ENCODE results near the gene LAMA3. TPM values are rescaled to one million over a fixed set of nuclear protein-coding genes. Genes with fewer than 3 reads are reported as not detected.

LAMA3 gene
- total RNA-seq, 1 donor from 2014 or later: 9.4 TPM

GRCh38 chr18:23809415-23809814 is 120.2 kb downstream of the LAMA3 start:
- Mint-ChIP-seq H3K36me3 (no peaks in the 10 kb centered on the region), H3K4me3 (no peak overlapping the region), H3K27me3 (peaks cover 16% of the 10 kb centered on the region), H3K4me1 (ENCODE audit: unreplicated experiment) (no peaks in the 10 kb centered on the region), H3K27ac (no peak overlapping the region), H3K9me3 (no peaks in the 10 kb centered on the region)
- no peak for TF ChIP-seq CTCF (conservative IDR thresholded peaks at IDR 0.05)
- no peak for DNase-seq (ENCODE audit: extremely low spot score, unreplicated experiment)

- TF ChIP-seq CTCF (conservative IDR thresholded peaks at IDR 0.05): no peak
- no peak overlapping the region for H3K4me3 Mint-ChIP-seq
- H3K9me3 Mint-ChIP-seq: no peaks in the 10 kb centered on the region
- no peak for DNase-seq (ENCODE audit: extremely low spot score, unreplicated experiment)
- no peak overlapping the region for H3K27ac Mint-ChIP-seq
- H3K27me3 Mint-ChIP-seq: peaks cover 16% of the 10 kb centered on the region
- no peaks in the 10 kb centered on the region for H3K4me1 Mint-ChIP-seq (ENCODE audit: unreplicated experiment)
- H3K36me3 Mint-ChIP-seq: no peaks in the 10 kb centered on the region
These were observed 121.1 kb downstream of the LAMA3 start for GRCh38 chr18:23810396-23810795.

GRCh38 chr18:23811176-23811575 is 121.9 kb downstream of the LAMA3 start:
- H3K27ac Mint-ChIP-seq: no peak overlapping the region
- no peak for DNase-seq (ENCODE audit: extremely low spot score, unreplicated experiment)
- H3K36me3 Mint-ChIP-seq: no peaks in the 10 kb centered on the region
- peaks cover 19% of the 10 kb centered on the region for H3K27me3 Mint-ChIP-seq
- no peak overlapping the region for H3K4me3 Mint-ChIP-seq
- no peak for TF ChIP-seq CTCF (conservative IDR thresholded peaks at IDR 0.05)
- no peaks in the 10 kb centered on the region for H3K4me1 Mint-ChIP-seq (ENCODE audit: unreplicated experiment)
- H3K9me3 Mint-ChIP-seq: no peaks in the 10 kb centered on the region

GRCh38 chr18:23812546-23813440 is 123.5 kb downstream of the LAMA3 start:
- TF ChIP-seq CTCF (conservative IDR thresholded peaks at IDR 0.05): peak; percentile 83
- H3K27ac Mint-ChIP-seq: no peak overlapping the region

GRCh38 chr18:23814991-23815614 is 125.8 kb downstream of the LAMA3 start:
- TF ChIP-seq CTCF (conservative IDR thresholded peaks at IDR 0.05): no peak
- Mint-ChIP-seq H3K4me1 (ENCODE audit: unreplicated experiment) (no peaks in the 10 kb centered on the region), H3K36me3 (no peaks in the 10 kb centered on the region), H3K27ac (no peak overlapping the region), H3K9me3 (no peaks in the 10 kb centered on the region), H3K4me3 (no peak overlapping the region), H3K27me3 (peaks cover 21% of the 10 kb centered on the region)
- no peak for DNase-seq (ENCODE audit: extremely low spot score, unreplicated experiment)

More at GRCh38 chr18:23812546-23813440, 123.5 kb downstream of the LAMA3 start:
- no peak for DNase-seq (ENCODE audit: extremely low spot score, unreplicated experiment)
- no peaks in the 10 kb centered on the region for H3K4me1 Mint-ChIP-seq (ENCODE audit: unreplicated experiment)
- H3K4me3 Mint-ChIP-seq: no peak overlapping the region
- H3K36me3 Mint-ChIP-seq: no peaks in the 10 kb centered on the region
- peaks cover 27% of the 10 kb centered on the region for H3K27me3 Mint-ChIP-seq
- no peaks in the 10 kb centered on the region for H3K9me3 Mint-ChIP-seq
